RWPE2 (cell line): ENCODE results near the gene TMC2.

Source experiments
- ATAC-seq: fragments of 200-7000 bp; cut with Tn5 transposase; 3 replicates; pipeline ENCODE4 v1.9.1; 2021; ENCODE audit warnings: low read depth
- DNase-seq: peaks from one replicate; pipeline ENCODE4 v3.0.0-alpha.2; 2020; ENCODE audit warnings: low spot score
- H3K27ac ChIP-seq: fragments of 450-650 bp; 2 replicates; pipeline ENCODE4 v1.5.1; 2017; ENCODE audit warnings: mild to moderate bottlenecking; ENCODE audit not compliant: poor library complexity, severe bottlenecking
- H3K27me3 ChIP-seq: fragments of 250-450 bp; sonication (Bioruptor Pico); 2 replicates; pipeline ENCODE4 v1.5.1; 2021; ENCODE audit warnings: mild to moderate bottlenecking, moderate library complexity; ENCODE audit not compliant: insufficient read depth, poor library complexity, severe bottlenecking
- H3K36me3 ChIP-seq: fragments of 250-450 bp; sonication (Bioruptor Pico); 2 replicates; pipeline ENCODE4 v1.5.1; 2020; ENCODE audit warnings: low read depth, mild to moderate bottlenecking, moderate library complexity
- H3K4me1 ChIP-seq: fragments of 250-450 bp; sonication (Bioruptor Pico); 2 replicates; pipeline ENCODE4 v1.5.1; 2021; ENCODE audit warnings: mild to moderate bottlenecking, moderate library complexity; ENCODE audit not compliant: insufficient read depth, poor library complexity, severe bottlenecking
- H3K4me3 ChIP-seq: fragments of 250-450 bp; sonication (Bioruptor Pico); 2 replicates; pipeline ENCODE4 v1.5.1; 2021; ENCODE audit warnings: mild to moderate bottlenecking, moderate library complexity; ENCODE audit not compliant: severe bottlenecking
- H3K9me3 ChIP-seq: fragments of 250-450 bp; sonication (Bioruptor Pico); 2 replicates; pipeline ENCODE4 v1.5.1; 2021; ENCODE audit warnings: mild to moderate bottlenecking, moderate library complexity; ENCODE audit not compliant: severe bottlenecking
- CTCF ChIP-seq: fragments of 450-650 bp; IDR thresholded peaks from one replicate; pipeline ENCODE4 v1.5.1; 2017; ENCODE audit warnings: mild to moderate bottlenecking, moderate library complexity; ENCODE audit not compliant: poor library complexity, severe bottlenecking

TMC2 gene

DNA sequence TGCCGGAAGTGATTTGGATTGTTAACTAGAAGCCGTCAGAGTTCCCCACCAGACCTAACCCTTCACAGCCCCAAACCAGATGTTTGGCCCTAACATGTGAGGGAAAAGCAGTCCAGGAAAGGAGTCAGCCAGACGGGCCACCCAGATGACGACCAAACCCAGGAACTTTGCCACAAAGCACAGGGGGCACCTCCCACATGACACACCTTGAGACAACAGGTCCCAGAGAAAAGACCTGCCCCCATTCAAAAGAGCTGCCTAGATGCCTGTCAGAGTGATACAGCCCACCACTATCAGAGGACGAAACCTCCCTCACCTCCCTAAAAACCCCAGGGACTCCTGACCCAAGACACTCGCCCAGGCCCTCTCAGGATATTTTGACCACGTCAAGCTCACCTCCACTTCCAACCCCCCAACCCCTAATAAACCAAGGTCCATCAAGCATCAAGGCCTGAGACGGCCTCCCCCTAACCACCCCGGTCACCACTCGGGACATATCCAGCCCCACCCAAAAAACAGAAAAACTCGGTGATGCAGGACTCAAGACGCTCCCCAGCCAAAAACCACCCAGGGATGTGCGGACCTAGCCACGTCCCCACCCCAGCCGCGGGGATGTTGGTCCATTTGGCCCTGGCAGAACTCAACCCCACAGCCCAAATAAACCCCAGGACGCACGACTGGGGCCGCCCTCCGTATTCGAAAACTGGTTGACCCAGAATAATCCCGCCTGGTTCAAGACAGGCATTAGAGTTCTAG lies 28.3 kb upstream of the TMC2 start:
- peak overlapping the region; percentile 19 for H3K27ac ChIP-seq
- no peaks in the 10 kb centered on the region for H3K9me3 ChIP-seq
- no peaks in the 10 kb centered on the region for H3K27me3 ChIP-seq
- DNase-seq = no peak
- H3K4me1 ChIP-seq = peaks cover 4% of the 10 kb centered on the region
- peak; percentile 30 for ATAC-seq
- no peaks in the 10 kb centered on the region for H3K36me3 ChIP-seq
- H3K4me3 ChIP-seq = peak overlapping the region; percentile 80
- TF ChIP-seq CTCF = no peak

DNA sequence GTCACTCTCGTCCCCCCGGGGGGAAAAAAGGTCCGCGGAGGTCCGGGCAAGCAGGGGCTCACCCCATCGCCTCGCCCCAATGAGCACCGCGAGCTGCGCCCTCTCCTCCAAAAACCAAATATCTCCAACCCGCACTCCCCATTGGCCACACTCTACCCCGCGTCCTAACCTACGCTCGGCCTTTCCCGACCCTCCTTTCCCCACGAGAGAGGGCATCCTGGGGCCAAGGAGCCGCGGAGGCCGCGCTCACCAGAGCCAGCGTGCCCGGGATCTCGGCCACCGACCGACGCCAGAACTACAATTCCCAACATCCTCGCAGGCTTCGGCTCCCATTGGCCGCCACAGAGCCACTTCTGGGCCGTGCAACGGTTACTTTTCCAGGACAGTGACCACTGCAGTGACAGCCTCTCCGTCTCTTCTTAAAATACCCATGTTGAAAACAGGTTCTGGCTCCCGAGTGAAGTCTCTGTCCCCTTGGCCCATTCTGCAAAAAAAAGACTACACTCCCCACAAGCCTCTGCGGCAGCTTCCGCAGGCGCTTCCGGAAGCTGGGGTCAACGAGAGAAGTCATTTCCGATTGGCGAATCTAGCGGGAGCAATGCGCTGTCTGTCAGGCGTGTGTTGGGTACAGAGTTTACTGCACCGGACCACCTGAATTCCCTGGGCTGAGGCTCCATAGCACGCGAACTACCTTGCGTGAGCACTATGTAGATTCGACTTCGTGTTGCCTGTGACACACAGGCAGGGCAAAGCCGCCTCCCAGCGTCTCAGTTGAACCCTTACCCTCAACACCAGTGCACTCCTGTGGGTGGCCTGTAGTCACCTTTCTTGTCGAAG lies 27.5 kb upstream of the TMC2 start, which contains the start of gene ZNF343:
TSS of gene ZNF343 (minus strand) at position 285 of the 837 bp plus-strand sequence. CDS start 15,020 bp downstream, outside the sequence.
- no peak for TF ChIP-seq CTCF
- Histone ChIP-seq H3K4me3 (peak within 1 kb of the TSS; percentile 80), H3K27me3 (no peaks in the 10 kb centered on the region), H3K9me3 (no peaks in the 10 kb centered on the region), H3K27ac (peak within 1 kb of the TSS; percentile 19), H3K36me3 (no peaks in the 10 kb centered on the region), H3K4me1 (peaks cover 4% of the 10 kb centered on the region)
- ATAC-seq = peak; percentile 94
- DNase-seq = peak; percentile 69

DNA sequence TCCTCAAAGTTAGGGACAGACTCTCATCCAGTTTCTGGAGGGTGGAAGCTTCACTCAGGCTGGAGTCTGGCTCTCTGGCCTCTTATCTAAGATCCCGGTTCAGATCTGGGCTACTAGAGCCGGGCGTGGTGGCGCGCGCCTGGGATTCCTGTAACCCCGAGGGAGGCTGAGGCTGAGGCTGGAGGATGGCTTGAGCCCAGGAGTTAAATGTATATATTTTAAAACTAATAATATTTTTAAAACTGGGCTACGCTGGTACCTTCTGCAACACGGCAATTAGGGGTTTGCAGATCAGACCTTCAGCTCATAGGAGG lies 26.9 kb upstream of the TMC2 start:
- Histone ChIP-seq H3K27me3 (no peaks in the 10 kb centered on the region), H3K27ac (no peak overlapping the region), H3K36me3 (no peaks in the 10 kb centered on the region), H3K4me3 (peak overlapping the region; percentile 80), H3K4me1 (peaks cover 4% of the 10 kb centered on the region), H3K9me3 (no peaks in the 10 kb centered on the region)
- no peak for ATAC-seq
- no peak for TF ChIP-seq CTCF
- DNase-seq = no peak

- ATAC-seq (no peak), DNase-seq (no peak)
- Histone ChIP-seq H3K9me3 (no peaks in the 10 kb centered on the region), H3K4me1 (peaks cover 4% of the 10 kb centered on the region), H3K27ac (no peak overlapping the region), H3K27me3 (no peaks in the 10 kb centered on the region), H3K4me3 (no peak overlapping the region), H3K36me3 (no peaks in the 10 kb centered on the region)
- TF ChIP-seq CTCF = no peak
Observed at GRCh38 chr20:2509794-2510193, 26.6 kb upstream of the TMC2 start.
